Panc1 (cell line): Measurements from ENCODE around the gene GRK1. TPM values are rescaled to one million over a fixed set of nuclear protein-coding genes. Genes with fewer than 3 reads are reported as not detected.

Experiments used
- ATAC-seq: fragments of 200-7000 bp; cut with Tn5 transposase; 2 replicates; pipeline ENCODE4 v1.9.1; 2020; ENCODE audit warnings: mild to moderate bottlenecking, moderate library complexity
- BruUV-seq: library from RNA; stranded (reverse); fragments of 400-500 nt; replicated peaks from 2 replicates; lab custom pipeline; 2021; lab: Mats Ljungman, UMichigan
- CTCF ChIA-PET: fragments of 300-600 bp; sonication (Branson Sonifier 250); formaldehyde crosslinking; loops from one replicate; lab custom pipeline; 2022; ENCODE audit warnings: antibody characterized with exemption; lab: Charles Lee
- POLR2A ChIA-PET: fragments of 300-600 bp; sonication (Branson Sonifier 250); formaldehyde crosslinking; loops from one replicate; lab custom pipeline; 2022; ENCODE audit warnings: antibody characterized with exemption; lab: Charles Lee
- DNase-seq: peaks from one replicate; pipeline ENCODE4 v3.0.0-alpha.2; 2010; ENCODE audit warnings: low read depth, low spot score
- H3K27ac ChIP-seq: 2 replicates; pipeline ENCODE4 v1.5.1; 2011; ENCODE audit warnings: mild to moderate bottlenecking, low read length, inconsistent platforms
- H3K27me3 ChIP-seq: fragments of 200-500 bp; sonication (Bioruptor generic); 2 replicates; pipeline ENCODE4 v1.6.0; 2014; ENCODE audit warnings: low read length, inconsistent platforms; ENCODE audit not compliant: control insufficient read depth, insufficient read depth
- H3K36me3 ChIP-seq: fragments of 200-500 bp; sonication (Bioruptor generic); 2 replicates; pipeline ENCODE4 v1.5.1; 2014; ENCODE audit warnings: inconsistent platforms, mild to moderate bottlenecking, low read length, moderate library complexity; ENCODE audit not compliant: control insufficient read depth, insufficient read depth
- H3K4me1 ChIP-seq: 2 replicates; pipeline ENCODE4 v1.5.1; 2011; ENCODE audit warnings: inconsistent platforms, mild to moderate bottlenecking, low read length, moderate library complexity; ENCODE audit not compliant: control insufficient read depth, insufficient read depth
- H3K4me3 ChIP-seq, 2 experiments: 2 replicates each; pipeline ENCODE4 v1.5.1; 2011 to 2012; ENCODE audit warnings: low read depth in 2 of 2, low read length in 2 of 2, mild to moderate bottlenecking in 2 of 2, inconsistent platforms in 1 of 2, moderate library complexity in 1 of 2
- H3K9me3 ChIP-seq: fragments of 200-500 bp; sonication (Bioruptor generic); 2 replicates; pipeline ENCODE4 v1.5.1; 2014; ENCODE audit warnings: low read depth, mild to moderate bottlenecking, inconsistent platforms, low read length, moderate library complexity; ENCODE audit not compliant: control insufficient read depth, insufficient read depth
- POLR2AphosphoS5 ChIP-seq: IDR thresholded peaks from 2 replicates; pipeline ENCODE4 v1.6.1; 2012; ENCODE audit warnings: mild to moderate bottlenecking, low read depth, low read length, moderate library complexity
- SIN3A ChIP-seq: IDR thresholded peaks from 2 replicates; pipeline ENCODE4 v1.6.1; 2012; ENCODE audit warnings: low read depth, mild to moderate bottlenecking, low read length, moderate library complexity, borderline replicate concordance; ENCODE audit not compliant: insufficient read depth
- TCF7L2 ChIP-seq: IDR thresholded peaks from 2 replicates; pipeline ENCODE4 v1.6.1; 2011; ENCODE audit warnings: mild to moderate bottlenecking, low read depth, low read length, inconsistent platforms
- in situ Hi-C: cut with HindIII; loops from 2 replicates; pipeline ENCODE4 v1.10.0; 2016; ENCODE audit warnings: low sequenced_read_pairs, low pct_unique_long_range_greater_than_20kb
- intact Hi-C: fragments of 100-400 bp; cut with micrococcal nuclease; formaldehyde crosslinking; loops from one replicate; pipeline ENCODE4 v1.10.0; 2022; ENCODE audit not compliant: unreplicated experiment
- total RNA-seq: library from RNA; stranded (reverse); gene quantifications from one replicate; pipeline ENCODE4 v1.2.1, GENCODE V29; 2021; ENCODE audit not compliant: unreplicated experiment
- TF ChIP-seq, protein P1 (sequence below), 2 experiments: IDR thresholded peaks; 2 replicates each; pipeline ENCODE4 v1.6.1; 2011 to 2012; ENCODE audit warnings: low read depth in 2 of 2, control low read depth in 1 of 2, low read length in 1 of 2, mild to moderate bottlenecking in 1 of 2, moderate library complexity in 1 of 2; ENCODE audit not compliant: insufficient read depth in 1 of 2
- TF ChIP-seq, protein P2 (sequence below): fragments of 450-650 bp; IDR thresholded peaks from 2 replicates; pipeline ENCODE4 v1.5.1; 2017; ENCODE audit warnings: mild to moderate bottlenecking

Gene GRK1
- total RNA-seq, 1 experiment from 2014 or later = 1.8 TPM

DNA sequence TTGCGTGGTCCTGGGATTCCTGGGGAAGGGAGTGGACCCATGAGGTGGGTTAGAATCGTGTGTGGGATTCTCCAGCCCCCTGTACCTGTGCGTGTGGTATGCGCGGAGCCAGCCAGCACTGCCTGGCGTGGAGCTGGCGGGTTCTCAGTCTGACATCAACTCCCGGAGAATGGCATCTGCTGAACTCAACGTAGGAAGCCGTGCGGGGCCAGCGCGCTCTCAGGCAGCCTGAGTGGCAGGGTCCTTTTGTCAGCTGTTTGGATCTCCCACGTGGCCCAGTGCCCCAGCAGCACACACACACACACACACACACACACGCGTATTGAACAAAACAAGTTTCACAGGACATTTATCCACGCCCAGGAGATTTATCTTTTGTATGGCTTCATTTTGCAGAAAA is 37.2 kb upstream of the GRK1 start:
- intact Hi-C loops (no loop called here), in situ Hi-C loops (no loop called here)
- Histone ChIP-seq H3K4me1 (peaks cover 3% of the 10 kb centered on the region; the same call in 1 of the 2 replicates), H3K27ac (no peak overlapping the region), H3K4me3 (no peak overlapping the region), H3K36me3 (peaks cover 3% of the 10 kb centered on the region; the same call in 1 of the 2 replicates), H3K9me3 (no peaks in the 10 kb centered on the region), H3K27me3 (no peaks in the 10 kb centered on the region)
- POLR2A ChIA-PET = no interaction called here
- no TSS peak for BruUV-seq
- DNase-seq (no peak), ATAC-seq (no peak)
- CTCF ChIA-PET = no interaction called here
- TF ChIP-seq, protein P1, sequence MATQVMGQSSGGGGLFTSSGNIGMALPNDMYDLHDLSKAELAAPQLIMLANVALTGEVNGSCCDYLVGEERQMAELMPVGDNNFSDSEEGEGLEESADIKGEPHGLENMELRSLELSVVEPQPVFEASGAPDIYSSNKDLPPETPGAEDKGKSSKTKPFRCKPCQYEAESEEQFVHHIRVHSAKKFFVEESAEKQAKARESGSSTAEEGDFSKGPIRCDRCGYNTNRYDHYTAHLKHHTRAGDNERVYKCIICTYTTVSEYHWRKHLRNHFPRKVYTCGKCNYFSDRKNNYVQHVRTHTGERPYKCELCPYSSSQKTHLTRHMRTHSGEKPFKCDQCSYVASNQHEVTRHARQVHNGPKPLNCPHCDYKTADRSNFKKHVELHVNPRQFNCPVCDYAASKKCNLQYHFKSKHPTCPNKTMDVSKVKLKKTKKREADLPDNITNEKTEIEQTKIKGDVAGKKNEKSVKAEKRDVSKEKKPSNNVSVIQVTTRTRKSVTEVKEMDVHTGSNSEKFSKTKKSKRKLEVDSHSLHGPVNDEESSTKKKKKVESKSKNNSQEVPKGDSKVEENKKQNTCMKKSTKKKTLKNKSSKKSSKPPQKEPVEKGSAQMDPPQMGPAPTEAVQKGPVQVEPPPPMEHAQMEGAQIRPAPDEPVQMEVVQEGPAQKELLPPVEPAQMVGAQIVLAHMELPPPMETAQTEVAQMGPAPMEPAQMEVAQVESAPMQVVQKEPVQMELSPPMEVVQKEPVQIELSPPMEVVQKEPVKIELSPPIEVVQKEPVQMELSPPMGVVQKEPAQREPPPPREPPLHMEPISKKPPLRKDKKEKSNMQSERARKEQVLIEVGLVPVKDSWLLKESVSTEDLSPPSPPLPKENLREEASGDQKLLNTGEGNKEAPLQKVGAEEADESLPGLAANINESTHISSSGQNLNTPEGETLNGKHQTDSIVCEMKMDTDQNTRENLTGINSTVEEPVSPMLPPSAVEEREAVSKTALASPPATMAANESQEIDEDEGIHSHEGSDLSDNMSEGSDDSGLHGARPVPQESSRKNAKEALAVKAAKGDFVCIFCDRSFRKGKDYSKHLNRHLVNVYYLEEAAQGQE (IDR thresholded peaks at IDR 0.05; ENCODE audit: insufficient read depth in 1 of 2, low read depth in 2 of 2, low read length in 1 of 2) = no peak
- TF ChIP-seq TCF7L2 (no peak), POLR2AphosphoS5 (no peak), SIN3A (no peak)
- TF ChIP-seq, protein P2, sequence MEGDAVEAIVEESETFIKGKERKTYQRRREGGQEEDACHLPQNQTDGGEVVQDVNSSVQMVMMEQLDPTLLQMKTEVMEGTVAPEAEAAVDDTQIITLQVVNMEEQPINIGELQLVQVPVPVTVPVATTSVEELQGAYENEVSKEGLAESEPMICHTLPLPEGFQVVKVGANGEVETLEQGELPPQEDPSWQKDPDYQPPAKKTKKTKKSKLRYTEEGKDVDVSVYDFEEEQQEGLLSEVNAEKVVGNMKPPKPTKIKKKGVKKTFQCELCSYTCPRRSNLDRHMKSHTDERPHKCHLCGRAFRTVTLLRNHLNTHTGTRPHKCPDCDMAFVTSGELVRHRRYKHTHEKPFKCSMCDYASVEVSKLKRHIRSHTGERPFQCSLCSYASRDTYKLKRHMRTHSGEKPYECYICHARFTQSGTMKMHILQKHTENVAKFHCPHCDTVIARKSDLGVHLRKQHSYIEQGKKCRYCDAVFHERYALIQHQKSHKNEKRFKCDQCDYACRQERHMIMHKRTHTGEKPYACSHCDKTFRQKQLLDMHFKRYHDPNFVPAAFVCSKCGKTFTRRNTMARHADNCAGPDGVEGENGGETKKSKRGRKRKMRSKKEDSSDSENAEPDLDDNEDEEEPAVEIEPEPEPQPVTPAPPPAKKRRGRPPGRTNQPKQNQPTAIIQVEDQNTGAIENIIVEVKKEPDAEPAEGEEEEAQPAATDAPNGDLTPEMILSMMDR = no peak

DNA sequence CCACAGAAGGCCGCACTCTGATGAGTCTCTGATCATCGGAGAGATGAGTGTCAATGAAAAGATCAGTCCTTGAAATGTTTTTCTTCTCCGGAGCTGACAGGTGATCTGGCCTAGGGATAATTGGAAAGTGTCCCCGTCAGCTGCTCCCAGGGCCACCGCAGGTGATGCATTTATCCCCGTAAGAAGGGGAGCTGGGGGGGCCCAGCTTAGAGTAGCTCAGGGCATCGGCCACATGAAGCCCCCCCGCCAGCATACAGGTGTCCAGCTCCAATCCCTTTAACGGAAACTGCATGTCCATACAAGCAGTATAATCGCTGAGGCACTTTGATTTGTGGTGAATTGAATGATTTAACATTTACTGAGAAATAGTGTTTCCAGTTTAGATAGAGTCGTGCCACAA is 36.7 kb upstream of the GRK1 start:
- Histone ChIP-seq H3K36me3 (peaks cover 3% of the 10 kb centered on the region; the same call in 1 of the 2 replicates), H3K27me3 (no peaks in the 10 kb centered on the region), H3K4me3 (no peak overlapping the region), H3K4me1 (peaks cover 3% of the 10 kb centered on the region; the same call in 1 of the 2 replicates), H3K9me3 (no peaks in the 10 kb centered on the region), H3K27ac (no peak overlapping the region)
- TF ChIP-seq, protein P2 = no peak
- TF ChIP-seq TCF7L2 (no peak), SIN3A (no peak), POLR2AphosphoS5 (no peak)
- TF ChIP-seq, protein P1 (IDR thresholded peaks at IDR 0.05; ENCODE audit: insufficient read depth in 1 of 2, low read depth in 2 of 2, low read length in 1 of 2) = no peak
- ATAC-seq = no peak
- intact Hi-C loops (no loop called here), in situ Hi-C loops (no loop called here)
- DNase-seq = no peak
- POLR2A ChIA-PET = no interaction called here
- CTCF ChIA-PET = no interaction called here
- no TSS peak for BruUV-seq
